HG03575 (cell line): ENCODE results near the gene DIAPH1.

ENCODE experiments used
- ATAC-seq: cut with Tn5 transposase; IDR thresholded peaks from one replicate; pipeline ENCODE4 v1.9.1; 2021; ENCODE audit not compliant: unreplicated experiment, insufficient number of reproducible peaks, low FRiP score; ENCODE audit errors: extremely low read depth

The DIAPH1 gene

DNA sequence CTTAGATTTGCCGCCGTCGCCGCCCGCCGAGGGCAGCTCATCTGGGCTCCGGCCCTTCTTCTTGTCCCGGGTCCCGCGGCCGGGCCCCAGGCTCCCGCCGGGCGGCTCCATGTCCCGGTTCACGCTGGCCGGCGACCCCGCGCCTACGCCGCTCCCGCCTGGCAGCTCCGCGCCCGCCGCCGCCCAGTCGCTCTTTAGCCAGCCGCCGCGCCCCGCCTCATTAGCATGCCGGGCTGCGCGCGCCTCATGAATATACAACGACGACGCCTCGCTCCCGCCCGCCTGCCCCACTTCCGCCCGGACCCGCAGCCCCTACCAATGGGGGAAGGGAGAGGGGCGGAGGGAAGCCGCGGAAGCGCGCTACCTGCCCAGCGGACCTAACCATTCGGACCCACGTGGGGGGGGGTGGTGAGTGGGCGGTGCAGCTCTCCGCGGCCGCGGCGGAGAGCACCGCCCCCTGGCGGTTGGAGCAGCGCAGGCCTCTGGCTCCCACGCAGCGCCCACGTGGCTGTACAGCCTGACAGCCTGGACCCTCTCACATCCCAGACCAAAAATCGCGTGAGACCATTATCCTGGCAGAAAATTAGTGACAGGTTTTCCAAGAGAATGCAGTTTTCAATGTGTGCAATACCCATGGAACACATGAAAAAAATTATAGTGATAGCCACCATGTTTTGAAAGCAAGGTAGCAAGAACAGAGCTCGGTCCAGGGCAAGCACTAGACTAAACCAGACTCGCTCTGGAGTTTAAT lies at the start of gene DIAPH1:
Gene DIAPH1, minus strand, starts transcription at position 197 of the 751 bp plus-strand sequence. Its CDS starts 86 bp downstream, at position 111.
- ATAC-seq: peak; percentile 39

DNA sequence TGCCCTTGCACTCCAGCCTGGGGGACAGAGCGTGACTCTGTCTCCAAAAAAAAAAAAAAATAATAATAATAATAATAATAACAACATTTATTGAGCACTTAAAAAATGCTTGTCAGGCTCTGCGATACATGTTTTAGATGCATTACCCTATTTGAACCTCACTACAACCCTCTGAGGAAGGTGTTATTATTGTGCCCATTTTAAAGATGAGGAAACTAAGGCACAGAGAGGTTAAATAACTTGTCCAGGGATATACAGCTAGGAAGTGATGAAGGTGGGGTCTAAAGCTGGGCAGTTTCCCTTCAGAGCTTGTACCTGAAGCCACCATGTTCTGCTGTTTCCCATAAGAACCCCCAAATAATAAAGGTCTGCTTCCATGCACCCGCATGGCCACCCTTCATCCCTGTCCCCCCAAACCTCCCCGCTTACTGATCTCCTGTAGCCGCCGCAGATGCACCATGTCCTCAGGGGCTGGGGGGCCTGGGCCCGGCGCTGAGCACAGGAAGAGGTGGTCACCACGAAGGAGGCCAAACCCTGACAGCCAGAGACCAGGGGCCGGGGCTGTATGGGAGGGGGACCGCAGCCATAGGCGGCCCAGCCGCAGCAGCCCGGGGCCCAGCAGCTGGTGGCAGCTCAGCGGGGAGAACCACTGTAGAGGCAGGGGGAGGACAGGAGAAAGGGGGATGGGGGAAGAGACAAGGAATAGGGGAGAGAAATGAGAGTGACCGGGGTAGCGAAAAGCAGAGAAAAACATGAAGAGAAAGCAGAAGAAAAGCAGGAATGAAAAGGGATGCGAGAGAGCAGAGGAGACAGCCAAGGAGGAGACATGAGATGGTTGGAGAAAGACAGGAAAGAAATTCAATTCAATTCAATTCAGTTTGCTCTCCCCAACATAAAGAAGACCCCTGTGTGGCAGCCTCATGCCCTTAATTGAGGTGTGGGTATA lies 47.5 kb upstream of the DIAPH1 start:
- ATAC-seq: no peak

GRCh38 chr5:141664733-141665461 lies 46.1 kb upstream of the DIAPH1 start:
- peak; percentile 80 for ATAC-seq

- ATAC-seq: no peak
Observed at GRCh38 chr5:141663506-141663905, 44.7 kb upstream of the DIAPH1 start.

DNA sequence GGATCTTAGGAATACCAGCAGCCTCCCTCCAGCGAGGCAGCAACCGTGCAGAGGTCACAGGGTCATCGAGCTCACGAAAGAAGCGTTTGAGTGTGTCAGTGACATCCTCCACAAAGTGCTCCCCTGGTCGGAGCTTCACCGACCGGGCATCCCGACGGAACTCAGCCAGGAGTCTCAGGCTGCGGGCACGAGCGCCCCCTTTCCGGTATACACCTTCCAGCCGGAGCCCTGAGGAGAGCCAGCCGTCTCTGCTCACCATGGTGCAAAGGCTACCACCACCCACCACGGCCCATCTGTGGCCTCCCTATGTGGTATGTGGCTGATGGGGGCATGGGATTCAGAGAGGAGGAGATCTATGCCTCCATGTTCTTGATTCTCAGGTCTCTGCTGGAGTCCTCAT lies 43.2 kb upstream of the DIAPH1 start:
- no peak for ATAC-seq

DNA sequence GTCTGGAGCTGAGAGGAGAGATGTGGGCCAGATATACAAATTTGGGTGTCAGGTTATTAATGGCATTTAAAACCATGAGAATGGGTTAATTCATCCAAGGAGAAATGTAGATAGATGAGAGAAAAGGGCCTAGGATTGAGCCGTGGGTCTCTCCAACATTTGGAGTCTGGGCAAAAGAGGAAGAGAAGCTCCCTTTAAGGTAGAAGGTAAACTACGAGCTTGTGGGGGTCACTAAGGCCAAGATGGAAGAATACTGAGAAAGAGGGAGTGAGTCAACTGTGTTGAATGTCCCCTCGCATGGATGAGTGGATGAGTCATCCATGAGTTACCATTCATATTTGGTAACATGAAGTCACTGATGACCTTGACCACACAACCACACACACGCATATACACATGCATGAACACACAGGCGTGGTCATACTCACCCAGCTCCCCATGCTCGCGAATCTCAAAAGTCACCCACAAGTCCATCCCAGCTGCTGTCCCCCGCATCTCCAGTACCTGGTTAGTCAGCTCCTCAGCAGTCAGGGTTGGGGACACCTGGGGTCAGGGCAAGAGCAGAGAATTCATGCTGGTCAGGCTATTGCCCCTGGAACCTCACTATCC lies 39.2 kb upstream of the DIAPH1 start:
- ATAC-seq: no peak

GRCh38 chr5:141657404-141657803 lies 38.6 kb upstream of the DIAPH1 start:
- no peak for ATAC-seq

GRCh38 chr5:141656396-141656795 lies 37.6 kb upstream of the DIAPH1 start:
- ATAC-seq: no peak

DNA sequence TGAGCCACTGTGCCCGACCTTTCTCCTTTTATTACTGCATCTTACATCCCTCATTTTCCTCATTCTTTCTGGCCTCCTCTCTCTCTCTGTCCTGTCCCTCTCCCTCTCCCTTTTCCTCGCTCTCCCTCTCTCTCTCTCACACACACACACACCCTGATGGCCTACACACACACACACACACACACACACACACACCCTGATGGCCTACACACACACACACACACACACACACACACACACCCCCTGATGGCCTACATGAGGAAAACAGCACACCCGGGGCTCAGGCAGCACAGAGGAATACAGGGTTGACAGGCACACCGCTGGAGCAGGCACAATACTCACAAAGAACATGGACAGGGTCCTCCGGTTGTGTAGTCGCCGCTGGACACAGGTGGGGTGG lies 36.2 kb upstream of the DIAPH1 start:
- ATAC-seq: no peak

DNA sequence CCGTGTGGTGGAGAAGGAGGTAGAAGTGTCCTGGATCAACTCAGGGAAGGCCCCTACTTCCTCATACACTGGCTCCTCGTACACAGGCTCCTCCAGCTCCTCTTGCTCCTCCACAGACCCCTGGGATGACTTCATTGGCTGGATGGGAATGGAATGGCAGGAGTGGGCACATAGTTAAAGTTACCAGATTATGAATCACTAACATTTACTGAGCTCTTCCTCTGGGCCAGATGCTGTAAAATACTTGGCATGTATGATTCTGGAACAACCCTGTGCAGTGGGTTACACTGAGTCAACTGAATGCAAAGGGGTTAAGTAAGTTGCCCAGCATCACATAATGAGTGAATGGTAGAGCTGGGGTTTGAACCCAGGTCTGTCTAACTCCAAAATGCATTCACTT lies 35.5 kb upstream of the DIAPH1 start:
- ATAC-seq: no peak

DNA sequence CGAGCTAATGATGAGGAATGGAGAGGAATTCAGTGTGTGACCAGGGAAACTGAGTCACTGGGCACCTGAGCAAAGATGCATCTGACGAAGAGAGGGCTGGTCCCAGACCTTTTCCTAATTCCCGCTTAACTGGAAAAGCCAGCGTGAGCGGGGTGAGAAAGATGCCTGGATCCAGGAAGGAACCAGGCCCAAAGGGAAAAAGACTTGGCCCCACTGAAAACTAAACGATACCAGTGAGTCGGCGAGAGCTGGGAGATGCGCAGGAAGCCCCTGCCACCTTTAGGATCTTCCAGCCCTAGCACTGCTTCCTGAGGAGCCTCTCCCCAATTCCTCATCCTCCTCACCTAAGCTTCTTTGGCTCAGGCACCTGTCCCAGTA lies 32.9 kb upstream of the DIAPH1 start:
- ATAC-seq: no peak

GRCh38 chr5:141650851-141651727 lies 32.3 kb upstream of the DIAPH1 start, which contains the start of gene FCHSD1:
Gene FCHSD1 (minus strand): TSS chr5:141651418. CDS start chr5:141651368, 50 bp downstream.
- no peak for ATAC-seq

- ATAC-seq: no peak
Observed at GRCh38 chr5:141649972-141650371, 31.2 kb upstream of the DIAPH1 start.

- ATAC-seq: no peak
Observed at GRCh38 chr5:141649056-141649688, 30.4 kb upstream of the DIAPH1 start.

- ATAC-seq: no peak
Observed at GRCh38 chr5:141647851-141648250, 29.1 kb upstream of the DIAPH1 start.

GRCh38 chr5:141647242-141647641 lies 28.4 kb upstream of the DIAPH1 start:
- ATAC-seq: no peak

DNA sequence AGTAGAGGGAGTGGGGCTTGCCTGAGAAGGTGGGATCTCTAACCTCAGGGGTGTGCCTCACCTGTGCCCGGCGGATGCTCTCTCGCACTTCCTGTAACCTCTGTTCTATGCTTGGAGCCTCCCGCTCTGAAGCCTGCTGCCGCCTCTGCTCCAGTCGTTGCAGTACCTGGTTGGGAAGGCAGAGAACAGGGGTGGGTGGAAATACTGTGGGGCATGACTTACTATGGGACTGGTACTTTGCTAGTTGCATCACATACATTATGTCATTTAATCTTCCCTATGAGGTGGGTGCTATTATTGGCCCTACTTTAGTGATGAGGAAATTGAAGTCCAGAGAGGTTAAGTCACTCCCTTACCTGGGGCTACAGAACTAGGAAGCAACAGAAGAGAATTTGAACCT lies 27.2 kb upstream of the DIAPH1 start:
- ATAC-seq: no peak
